HG03095 (cell line): ENCODE data around the gene TRH.
"Not testable (repeated sequence)": the region's sequence is repeated elsewhere in the genome, so short reads cannot be mapped to it uniquely, and the experiment has no call there.

Experiments
- ATAC-seq: cut with Tn5 transposase; IDR thresholded peaks from one replicate; pipeline ENCODE4 v1.9.1; 2021; ENCODE audit warnings: moderate library complexity; ENCODE audit not compliant: unreplicated experiment

The TRH gene

DNA sequence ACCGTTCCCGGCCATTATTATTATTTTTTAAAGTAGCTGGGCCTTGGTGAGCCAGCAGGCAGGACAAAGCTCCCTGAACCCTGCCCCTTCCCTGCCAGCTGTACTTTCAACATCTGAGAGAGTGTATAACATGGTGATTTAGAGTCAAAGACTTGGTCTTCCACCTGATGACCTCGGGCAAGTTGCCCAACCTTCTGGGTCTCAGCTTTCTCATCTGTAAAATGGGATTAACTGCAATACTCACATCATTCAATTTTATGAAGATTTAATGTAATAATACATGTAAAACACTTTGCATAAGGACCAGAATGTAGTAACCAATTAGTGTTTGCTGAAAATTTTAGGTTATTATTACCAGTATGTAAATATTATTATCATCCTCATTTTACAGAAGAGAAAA is 11.9 kb upstream of the TRH start:
- ATAC-seq: no peak

DNA sequence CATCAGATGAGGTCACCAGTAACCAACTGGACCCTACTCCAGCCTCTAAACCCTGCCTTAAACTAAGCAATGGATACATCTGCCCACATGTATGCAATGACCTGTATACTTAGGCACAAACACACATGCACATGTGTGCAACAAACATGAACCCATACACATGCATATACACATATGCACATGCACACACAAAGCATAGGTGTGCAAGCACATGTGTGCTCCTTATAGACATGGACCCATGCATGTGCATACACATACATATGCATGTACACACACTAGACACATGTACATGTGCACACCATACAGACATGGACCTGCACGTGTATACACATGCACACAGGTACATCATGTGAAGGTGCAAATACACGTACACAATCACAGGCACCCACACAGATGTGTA is 8.6 kb upstream of the TRH start:
- ATAC-seq: no peak

DNA sequence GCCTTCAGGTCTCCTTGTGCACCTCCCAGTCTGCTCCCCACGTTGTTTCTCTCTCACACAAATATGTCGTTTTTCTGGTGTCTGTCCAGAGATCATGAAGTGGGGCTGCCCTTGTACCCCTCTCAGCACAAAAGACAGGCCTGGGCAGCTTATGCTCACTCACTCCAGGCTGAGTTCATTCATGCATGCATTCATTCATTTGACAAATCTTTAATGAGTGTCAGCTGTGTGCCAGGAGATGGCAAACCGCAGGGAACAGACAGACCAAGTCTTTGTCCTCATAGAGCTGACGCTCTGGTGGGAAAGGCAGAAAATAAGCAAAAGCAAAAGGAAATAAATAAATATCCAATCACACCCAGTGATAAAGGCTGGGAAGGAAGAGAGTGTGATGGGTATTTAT is 7.6 kb upstream of the TRH start:
- ATAC-seq: no peak

DNA sequence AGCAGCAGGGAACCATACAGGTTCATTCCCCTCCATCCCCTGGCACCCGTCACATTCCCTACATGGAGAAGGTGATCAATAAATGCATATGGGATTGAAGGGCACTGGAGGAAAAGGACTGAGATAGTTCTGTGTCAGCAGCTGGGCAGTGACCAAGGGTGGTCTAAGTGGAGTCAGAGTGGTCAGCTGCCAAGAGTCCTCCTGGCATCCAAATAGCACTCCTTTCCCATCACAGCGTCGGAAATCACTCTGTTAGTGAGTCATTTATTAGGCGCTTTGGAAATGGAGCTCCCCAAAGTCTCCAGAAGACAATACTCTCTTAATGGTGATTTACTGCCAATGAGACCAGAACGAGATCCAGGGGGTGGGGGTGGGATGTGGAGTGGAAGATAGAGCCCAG is 6.8 kb upstream of the TRH start:
- no peak for ATAC-seq

DNA sequence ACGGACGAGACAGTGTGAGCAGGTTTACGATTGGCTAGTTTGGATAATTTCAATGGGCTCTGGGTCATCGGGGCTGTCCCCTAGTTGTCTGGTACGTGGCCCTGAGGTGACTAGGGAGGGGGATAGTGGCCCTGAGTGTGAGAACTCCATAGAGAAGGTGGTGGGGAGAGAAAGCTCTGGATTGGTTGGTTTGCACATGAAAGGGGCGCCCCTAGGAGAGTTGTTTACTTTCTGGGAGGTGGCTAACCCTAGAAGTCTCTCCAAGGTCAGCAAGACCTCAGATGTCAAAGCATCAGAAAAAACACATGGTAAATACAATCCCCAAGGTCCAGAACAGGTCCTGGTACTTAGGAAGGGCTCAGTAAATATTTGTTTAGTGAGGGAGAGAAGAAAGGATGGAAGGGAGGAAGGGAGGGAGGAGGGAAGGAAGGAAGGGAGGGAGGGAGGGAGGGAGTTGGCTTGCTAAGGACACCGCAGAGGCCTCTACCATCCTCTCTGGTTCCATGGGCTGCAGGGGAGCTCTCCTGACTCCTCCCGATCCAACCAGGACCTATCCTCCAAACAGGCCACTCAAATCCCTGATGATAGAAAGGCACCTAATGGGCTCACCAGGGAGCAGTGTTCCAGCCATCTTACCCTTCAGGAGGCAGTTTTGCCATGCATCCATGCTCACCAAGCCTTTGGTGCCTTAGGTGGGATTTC is 3.0 kb upstream of the TRH start:
- no peak for ATAC-seq

DNA sequence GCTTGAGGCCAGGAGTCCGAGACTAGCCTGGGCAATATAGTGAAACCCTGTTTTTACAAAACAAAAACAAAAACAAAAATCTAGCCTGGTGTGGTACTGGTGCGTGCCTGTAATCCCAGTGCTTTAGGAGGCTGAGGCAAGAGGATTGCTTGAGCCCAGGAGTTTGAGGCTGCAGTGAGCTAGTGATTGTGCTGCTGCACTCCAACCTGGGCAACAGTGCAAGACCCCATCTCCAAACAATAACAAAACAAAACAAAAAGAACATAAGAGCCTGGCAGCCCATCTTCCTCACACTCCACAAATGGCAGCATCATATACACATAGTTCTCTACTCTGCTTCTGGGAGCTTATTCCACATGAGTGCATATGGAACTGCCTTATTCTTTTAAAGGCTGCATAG is 2.2 kb upstream of the TRH start:
- ATAC-seq: no peak

DNA sequence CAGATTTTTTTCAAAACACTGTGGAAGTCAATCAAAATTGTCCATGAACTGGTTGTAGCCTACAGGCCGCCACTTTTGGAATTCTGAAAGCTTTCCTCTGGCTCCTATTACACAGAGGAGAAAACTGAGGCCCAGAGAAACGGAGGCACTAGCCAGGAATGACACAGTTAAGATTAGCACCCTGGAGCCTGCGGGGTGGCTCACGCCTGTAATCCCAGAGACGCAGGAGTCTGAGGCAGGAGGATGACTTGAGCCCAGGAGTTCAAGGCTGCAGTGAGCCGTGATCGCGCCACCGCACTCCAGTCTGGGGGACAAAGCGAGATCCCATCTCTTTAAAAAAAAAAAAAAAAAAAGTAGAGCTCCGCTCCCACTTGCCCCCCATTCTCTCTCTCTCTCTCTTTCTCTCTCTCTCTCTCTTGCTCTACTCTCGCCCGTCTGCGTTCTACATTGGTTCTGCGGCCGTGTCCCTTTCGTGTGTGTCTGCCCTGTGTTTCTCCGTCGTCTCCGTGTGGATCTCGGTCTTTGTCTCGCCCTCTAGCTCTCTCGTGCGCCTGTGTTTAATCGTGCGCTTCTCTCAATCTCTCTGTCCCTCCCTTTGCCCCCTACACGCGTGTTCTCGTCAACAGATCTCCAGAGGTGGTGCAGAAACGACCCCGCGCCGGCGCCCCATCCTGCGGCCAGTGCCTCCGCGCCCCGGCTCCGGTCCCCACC is 512 bp upstream of the TRH start:
- no peak for ATAC-seq

DNA sequence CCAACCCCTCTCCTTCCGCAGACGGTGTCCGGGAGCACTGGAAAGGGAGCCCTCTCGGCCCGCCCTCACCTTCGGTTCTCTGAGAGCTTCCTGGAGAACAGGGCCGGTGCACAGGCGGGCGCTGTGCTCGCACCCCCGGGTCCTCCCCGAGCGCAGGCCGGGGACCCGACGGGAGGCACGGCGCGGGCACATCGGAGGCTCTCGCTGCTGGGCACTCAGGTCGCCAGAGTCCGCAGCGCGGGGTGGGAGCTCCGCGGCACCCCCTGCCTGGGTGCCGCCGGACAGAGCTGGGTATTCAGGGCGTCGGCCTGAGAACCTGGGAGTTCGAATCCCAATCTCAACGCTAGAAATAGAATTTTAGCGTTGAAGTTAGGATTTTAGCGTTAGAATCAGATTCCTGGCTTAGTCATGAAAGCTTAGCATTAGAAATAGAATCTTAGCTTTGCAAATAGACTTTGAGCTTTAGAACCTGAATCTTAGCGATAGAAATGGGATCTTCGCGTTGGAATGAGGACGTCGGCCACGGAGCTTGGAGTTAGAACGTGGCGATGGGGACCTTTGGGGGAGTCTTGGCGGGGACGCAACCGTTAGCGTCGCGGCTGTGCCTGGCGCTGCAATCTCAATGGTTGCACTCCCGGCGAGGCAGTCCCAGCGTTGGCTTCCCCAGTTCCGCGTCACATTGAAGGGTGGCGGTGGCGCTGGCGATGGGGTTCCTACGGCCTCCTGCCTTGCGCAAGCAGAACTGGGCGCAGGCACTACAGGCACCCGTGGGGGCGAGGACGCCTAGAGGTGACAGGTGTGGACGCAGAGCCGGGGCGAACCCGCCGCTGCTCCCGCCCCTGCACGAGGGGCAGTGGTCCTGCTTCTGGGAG is 549 bp downstream of the TRH start:
- no peak for ATAC-seq

DNA sequence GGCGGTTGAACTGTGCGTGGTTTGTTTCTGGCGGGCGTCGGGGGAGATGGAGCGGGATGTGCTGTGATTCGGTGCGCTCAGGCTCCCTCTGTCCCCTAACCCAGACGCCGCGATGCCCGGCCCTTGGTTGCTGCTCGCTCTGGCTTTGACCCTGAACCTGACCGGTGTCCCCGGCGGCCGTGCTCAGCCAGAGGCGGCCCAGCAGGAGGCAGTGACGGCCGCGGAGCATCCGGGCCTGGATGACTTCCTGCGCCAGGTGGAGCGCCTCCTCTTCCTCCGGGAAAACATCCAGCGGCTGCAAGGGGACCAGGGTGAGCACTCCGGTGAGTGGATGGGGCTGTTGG is 1.2 kb downstream of the TRH start:
- no peak for ATAC-seq

DNA sequence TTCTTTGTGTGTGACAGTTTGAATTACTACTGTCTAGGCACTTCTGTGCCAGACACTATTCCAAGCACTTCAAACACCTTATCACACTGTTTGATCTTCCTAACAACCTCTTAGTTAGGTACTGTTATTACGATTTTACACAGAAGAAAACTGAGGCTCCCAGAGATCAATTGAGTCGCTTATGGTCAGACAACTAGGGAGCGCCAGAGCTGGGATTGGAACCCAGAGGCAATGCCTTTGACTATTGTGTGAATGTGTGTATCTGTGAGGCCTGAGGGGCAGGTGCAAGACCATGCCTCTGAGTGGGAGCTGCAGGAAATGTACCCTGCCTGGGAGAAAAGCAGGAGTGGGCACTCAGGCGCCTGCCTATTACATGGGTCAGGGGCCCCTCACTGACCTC is 1.8 kb downstream of the TRH start:
- no peak for ATAC-seq

DNA sequence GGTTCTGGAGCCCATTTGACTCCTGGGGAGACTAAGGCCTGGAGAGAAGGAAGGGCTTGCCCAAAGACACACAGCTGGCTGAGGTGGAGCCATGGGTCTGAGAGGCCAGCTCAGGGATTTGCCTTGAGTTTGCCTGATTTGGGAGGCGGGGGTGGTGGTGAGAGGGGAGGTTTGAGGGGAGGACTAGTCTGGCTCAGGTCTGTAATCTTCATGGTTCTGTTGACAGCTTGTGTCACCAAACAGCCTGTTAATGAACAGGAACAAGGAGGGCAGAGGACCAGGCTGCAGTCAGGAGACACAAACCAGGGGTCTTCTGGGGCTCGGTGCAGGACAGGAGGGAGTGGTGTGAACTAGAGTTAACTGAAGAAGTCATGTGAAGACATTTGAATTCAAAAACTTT is 3.6 kb downstream of the TRH start:
- ATAC-seq: no peak

DNA sequence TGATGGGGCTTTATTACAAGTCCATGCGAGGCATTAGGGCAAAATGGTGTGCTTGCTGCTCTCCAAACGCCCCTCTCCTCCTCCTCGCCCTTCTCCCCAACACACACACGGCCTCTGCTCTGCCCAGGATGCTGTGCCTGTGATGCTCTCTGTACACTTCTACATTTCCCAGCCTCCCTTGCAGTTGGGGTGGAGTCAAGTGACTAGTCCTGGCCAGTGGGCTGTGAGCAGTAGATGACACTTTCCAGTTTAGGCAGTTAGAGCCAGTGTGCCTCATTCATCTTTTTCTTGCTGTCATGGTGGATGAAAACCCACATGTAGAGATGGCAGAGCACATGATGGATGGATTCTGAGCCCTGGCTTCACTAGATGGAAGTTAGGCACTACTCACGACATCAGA is 5.4 kb downstream of the TRH start:
- no peak for ATAC-seq

DNA sequence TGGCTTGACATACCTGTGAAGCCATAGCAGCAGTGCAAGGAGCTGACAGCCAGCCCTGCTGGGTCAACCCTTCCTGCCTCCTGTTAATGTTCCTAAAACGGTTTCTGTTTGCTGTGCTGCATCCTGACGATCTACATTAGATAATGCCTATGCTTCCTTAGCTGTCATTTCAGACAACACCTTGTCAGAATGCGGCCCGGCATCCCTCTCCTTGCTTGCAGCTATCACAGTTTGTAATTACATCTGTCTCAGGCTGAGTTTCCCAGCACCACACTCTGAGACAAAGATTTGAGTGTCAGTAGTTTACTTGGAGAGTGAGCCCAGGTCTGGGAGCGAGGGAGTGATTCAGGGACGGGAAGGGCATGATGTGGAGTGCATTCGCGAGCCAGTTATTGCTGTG is 9.0 kb downstream of the TRH start:
- ATAC-seq: no peak

DNA sequence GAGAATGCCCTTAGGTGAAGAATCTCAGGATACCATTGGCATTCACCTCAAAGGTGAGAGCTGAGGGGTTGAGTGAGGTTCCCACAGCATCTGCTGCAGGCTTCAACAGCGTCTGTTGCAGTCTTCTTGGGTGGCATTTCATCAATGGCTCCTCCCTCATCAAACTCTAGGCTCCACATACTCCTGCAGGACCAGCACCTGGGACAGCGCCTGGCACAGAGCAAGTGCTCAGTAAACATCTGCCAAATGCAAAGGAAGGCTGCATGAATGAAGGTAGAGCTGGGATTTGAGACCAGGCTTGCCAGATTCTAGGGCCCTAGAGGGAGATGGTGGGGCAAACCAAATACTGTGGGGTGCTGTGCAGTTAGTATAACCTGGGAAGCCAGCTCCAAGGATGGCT is 9.6 kb downstream of the TRH start:
- no peak for ATAC-seq

DNA sequence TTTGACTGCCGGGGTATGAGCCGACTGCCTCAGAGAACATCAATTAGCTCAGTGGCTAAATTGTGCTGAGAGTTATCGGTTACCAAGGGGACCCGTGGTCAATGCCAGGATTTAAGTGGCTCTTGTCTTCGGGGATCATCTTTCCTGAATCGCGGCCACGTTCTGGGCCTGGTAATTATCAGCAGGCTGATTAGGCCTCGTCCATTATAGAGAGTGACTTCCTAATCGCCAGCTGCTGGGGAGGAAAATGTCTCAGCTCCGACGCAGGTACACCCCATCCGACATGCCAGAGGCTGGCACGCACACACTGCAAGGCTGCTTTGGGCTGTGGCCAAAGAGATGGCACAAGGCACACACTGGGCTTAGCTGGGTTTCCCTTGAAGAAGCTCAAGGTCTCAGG is 10.6 kb downstream of the TRH start:
- no peak for ATAC-seq

DNA sequence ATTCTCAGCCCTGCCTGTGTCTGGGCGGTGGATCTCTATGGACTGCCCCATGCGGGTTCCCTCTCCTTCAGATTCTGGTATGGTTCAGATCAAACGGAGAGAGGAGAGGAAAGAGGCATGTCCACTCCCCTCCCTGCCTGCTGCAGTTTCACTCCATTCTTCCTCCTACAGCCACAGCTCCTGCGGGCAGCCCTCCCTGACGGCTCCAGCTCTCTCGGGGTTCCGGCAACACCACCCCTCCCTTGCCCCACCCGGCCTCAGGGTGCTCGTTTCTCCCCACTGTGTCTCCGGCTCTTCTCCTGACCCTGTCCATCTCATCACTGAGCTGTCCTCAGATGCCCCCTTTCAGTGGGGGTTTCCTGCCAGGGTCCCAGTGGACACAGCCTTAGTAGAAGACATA is 13.9 kb downstream of the TRH start:
- no peak for ATAC-seq

DNA sequence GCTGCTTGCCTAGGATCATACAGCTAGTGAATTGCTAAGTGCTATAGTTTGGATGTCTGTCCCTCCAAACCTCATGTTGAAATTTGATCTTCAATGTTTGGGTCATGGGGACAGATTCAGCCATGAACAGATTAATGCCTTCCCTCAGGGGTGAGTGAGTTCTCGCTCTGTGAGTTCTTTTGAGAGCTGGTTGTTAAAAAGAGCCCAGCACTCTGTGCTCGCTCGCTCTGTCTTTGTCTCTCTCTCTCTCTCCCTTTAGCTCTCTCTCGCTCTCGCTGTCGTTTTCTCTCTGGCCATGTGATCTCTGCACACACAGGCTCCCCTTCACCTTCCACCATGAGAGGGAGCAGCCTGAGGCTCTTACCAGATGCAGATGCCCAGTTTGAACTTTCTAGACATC is 14.9 kb downstream of the TRH start:
- ATAC-seq: no peak

DNA sequence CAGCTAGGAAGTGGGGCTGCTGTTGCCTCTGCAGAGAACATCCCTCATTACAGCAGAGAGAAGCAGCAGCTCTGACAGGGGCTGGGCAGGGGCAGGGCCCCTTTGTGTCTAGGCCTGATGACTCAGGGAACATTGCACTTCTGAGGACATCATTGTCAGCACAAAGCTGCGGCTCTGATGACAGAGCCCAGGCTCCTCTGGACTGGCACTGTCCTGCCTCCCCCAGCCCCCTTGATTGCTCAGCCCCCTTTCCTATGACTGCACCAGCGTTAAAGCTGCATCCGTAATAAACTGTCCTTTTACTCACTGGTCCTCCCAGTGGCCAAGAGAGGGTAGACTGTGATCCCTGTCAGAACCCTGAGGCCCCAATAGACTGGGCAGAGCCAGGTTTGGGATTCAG is 18.3 kb downstream of the TRH start:
- no peak for ATAC-seq

DNA sequence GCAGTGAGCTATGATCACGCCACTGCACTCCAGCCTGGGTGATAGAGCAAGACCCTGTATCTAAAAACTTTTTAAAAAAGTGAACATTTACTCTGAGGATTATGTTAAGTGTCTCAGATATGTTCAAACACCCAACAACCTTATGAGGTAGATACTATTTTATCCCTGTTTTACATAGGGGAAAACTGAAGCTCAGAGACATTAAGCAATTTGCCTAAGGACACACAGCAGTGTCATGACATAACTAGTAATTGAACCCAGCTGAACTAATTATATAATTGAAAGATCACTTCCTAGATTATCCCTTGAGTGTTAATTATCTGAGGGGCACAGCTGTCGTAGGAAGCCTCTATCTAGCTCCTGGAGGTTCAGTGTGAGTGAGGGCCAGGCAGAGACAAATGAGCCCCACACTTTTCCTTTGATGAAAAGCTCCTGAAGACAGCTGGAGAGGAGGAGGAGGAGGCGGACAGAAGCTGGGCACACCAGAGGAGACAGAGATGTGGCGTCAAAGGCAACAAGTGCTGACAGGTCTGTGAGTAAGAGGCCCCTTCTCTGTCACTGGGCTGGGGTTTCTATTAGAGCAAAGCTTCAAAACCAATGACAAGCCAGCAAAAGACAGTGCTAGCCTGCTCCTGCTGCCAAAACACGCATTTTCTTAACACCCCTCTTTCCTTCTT is 20.5 kb downstream of the TRH start:
- no peak for ATAC-seq

DNA sequence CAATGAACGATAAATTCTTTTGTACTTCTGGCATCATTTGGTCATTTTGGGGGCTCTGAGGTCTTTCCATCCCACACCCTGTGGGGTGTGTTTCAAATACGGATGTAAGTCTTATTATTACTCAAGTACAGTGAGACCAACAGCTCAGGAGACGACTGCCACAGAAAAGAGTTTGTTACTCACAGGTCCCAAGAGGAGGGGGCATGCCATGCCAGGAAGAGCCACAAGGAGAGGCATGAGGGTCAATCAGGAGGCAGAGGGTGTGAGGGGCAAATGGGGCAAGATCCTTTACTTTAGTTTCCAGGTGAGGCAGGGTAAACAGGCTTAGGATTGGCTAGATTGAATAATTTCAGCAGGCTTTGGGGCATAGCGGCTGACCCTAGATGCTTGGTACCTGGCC is 21.6 kb downstream of the TRH start:
- ATAC-seq: no peak

DNA sequence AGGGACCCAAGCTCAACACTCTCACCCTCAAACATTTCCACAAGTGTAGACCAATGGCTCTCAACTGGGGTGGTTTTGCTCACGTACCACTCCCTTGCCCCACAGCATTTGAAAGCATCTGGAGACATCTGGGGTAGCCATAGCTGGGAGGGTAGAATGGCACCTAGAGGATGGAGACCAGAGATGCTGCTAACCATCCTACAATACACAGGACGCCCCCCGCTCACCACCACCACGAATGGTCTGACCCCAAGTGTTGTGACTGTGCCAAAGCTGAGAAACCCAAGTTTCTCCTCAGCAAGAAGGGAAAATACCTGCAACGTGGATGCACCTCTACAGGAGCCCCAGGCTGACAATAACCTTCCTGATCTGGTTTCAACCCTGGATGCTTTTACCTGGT is 24.7 kb downstream of the TRH start:
- not testable (repeated sequence) for ATAC-seq
